GM18520 (cell line): ENCODE data around the gene MAGT1.
"Not testable (repeated sequence)": the region's sequence is repeated elsewhere in the genome, so short reads cannot be mapped to it uniquely, and the experiment has no call there.

ENCODE experiments used
- ATAC-seq: cut with Tn5 transposase; IDR thresholded peaks from one replicate; pipeline ENCODE4 v1.9.1; 2021; ENCODE audit not compliant: unreplicated experiment

The MAGT1 gene

GRCh38 chrX:77875372-77875771 is 19.9 kb downstream of the MAGT1 start:
- no peak for ATAC-seq

GRCh38 chrX:77831544-77831943 is 63.7 kb downstream of the MAGT1 start:
- not testable (repeated sequence) for ATAC-seq

- not testable (repeated sequence) for ATAC-seq
These were observed 73.2 kb downstream of the MAGT1 start for GRCh38 chrX:77821989-77822388.

GRCh38 chrX:77820091-77820727 is 75.0 kb downstream of the MAGT1 start:
- no peak for ATAC-seq

- ATAC-seq = no peak
These were observed 81.0 kb downstream of the MAGT1 start for GRCh38 chrX:77814210-77814609.

- no peak for ATAC-seq
These were observed 93.0 kb downstream of the MAGT1 start for GRCh38 chrX:77802201-77802600.

GRCh38 chrX:77795124-77795523 is 100.1 kb downstream of the MAGT1 start:
- no peak for ATAC-seq

- ATAC-seq = no peak
These were observed 101.3 kb downstream of the MAGT1 start for GRCh38 chrX:77793946-77794345.

- ATAC-seq = no peak
These were observed 107.2 kb downstream of the MAGT1 start for GRCh38 chrX:77788050-77788449.

GRCh38 chrX:77786365-77786680 is 108.9 kb downstream of the MAGT1 start:
- peak; percentile 1 for ATAC-seq

- peak; percentile 84 for ATAC-seq
These were observed 109.5 kb downstream of the MAGT1 start, which contains the start of gene ATRX for GRCh38 chrX:77785486-77786364. TSS of gene ATRX (minus strand) at chrX:77786216. CDS start at chrX:77786001, 215 bp downstream.

GRCh38 chrX:77779695-77780094 is 115.5 kb downstream of the MAGT1 start:
- no peak for ATAC-seq

GRCh38 chrX:77776659-77777058 is 118.6 kb downstream of the MAGT1 start:
- no peak for ATAC-seq
